Measurements from ENCODE around the gene LZTS3.
"Not testable (repeated sequence)": the region's sequence is repeated elsewhere in the genome, so short reads cannot be mapped to it uniquely, and the experiment has no call there.

The LZTS3 gene

DNA sequence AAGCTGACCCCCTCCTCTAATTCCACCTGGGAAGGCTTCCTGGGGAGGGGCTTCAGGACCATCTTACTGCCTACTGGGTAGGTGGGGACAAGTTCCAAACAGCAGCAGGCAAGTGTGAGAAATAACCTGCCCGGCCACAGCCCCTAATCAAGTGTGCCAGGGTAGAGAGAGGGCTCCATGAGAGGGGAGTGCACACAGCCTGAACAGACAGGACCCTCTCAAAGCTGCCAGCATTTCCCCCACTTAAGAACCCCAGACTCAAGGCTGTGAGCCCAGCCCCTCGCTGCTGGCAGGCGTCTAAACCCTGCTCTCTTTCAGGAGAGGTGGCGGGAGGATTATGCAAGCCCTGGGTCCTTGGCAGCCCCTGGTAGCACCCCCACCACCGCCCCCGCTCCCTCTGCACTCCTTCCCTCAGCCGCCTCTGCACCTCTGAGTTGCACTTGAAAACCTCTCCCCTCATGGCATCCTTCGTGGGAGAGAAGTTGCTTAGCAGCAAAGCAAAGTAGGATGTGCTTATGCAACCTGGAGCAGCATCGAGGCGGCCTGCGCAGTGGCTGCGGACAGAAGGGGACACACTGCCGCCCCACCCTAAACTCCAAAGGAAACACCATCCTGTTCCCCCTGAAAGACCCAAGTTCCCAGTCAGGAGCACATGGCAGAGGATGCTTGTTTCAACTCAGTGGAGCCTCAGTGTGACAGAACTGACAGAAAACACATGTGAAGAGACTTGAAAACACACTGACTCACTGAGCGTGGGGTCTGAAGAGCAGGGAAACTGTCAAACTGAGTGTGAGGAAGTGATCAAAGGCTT, 20.7 kb upstream of the LZTS3 start:
- Mint-ChIP-seq H3K27ac (no peak overlapping the region), H3K27me3 (ENCODE audit: low read depth, poor library complexity) (no peaks in the 10 kb centered on the region), H3K9me3 (no peaks in the 10 kb centered on the region), H3K4me1 (no peaks in the 10 kb centered on the region), H3K4me3 (no peak overlapping the region), H3K36me3 (ENCODE audit: low read depth) (peaks cover 54% of the 10 kb centered on the region)
- DNase-seq: no peak
- TF ChIP-seq, protein P1, sequence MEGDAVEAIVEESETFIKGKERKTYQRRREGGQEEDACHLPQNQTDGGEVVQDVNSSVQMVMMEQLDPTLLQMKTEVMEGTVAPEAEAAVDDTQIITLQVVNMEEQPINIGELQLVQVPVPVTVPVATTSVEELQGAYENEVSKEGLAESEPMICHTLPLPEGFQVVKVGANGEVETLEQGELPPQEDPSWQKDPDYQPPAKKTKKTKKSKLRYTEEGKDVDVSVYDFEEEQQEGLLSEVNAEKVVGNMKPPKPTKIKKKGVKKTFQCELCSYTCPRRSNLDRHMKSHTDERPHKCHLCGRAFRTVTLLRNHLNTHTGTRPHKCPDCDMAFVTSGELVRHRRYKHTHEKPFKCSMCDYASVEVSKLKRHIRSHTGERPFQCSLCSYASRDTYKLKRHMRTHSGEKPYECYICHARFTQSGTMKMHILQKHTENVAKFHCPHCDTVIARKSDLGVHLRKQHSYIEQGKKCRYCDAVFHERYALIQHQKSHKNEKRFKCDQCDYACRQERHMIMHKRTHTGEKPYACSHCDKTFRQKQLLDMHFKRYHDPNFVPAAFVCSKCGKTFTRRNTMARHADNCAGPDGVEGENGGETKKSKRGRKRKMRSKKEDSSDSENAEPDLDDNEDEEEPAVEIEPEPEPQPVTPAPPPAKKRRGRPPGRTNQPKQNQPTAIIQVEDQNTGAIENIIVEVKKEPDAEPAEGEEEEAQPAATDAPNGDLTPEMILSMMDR (IDR thresholded peaks at IDR 0.05): no peak

DNA sequence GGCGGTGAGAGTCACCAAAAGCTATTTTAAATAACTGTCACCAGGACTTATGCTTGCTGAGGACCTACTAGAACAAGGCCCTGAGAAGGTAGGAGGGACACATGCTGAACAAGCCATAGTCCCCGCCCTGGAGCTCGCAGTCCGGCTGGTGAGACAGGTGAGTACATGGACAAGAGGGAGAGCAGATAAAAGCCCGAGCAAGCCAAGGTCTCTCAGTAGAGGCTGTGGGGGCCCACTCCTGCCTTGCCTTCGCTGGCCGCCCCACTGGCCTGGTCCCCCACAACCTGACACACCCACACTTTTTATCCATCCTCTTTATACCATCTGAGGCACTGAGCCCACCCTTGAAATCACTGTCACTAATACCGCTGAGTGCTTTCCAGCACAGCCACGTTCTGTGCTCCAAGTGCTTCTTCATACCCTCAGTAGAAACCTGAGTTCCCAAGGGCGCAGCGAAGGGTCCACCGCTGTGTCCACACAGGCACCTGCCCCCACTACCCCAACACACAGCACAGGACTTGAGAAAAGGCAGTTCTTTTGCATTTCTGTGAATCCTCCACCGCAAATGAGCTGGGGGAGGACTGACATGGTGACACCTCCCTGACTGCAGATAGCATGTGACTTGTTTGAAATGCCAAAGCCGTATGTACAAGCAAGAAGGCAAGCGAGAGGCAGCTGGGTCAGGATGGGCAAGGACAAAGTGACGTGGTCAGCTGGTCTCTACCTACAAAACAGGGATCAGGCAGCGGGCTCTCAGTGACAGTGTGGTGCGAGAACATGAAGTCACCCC, 19.1 kb upstream of the LZTS3 start:
- DNase-seq: no peak
- TF ChIP-seq, protein P1 (IDR thresholded peaks at IDR 0.05): no peak
- Mint-ChIP-seq H3K36me3 (ENCODE audit: low read depth) (peaks cover 46% of the 10 kb centered on the region), H3K4me3 (no peak overlapping the region), H3K27me3 (ENCODE audit: low read depth, poor library complexity) (no peaks in the 10 kb centered on the region), H3K4me1 (no peaks in the 10 kb centered on the region), H3K9me3 (no peaks in the 10 kb centered on the region), H3K27ac (peak overlapping the region; percentile 45)

GRCh38 chr20:3190681-3191111, 17.3 kb upstream of the LZTS3 start:
- TF ChIP-seq, protein P1 (IDR thresholded peaks at IDR 0.05): no peak
- Mint-ChIP-seq H3K27ac (no peak overlapping the region), H3K27me3 (ENCODE audit: low read depth, poor library complexity) (no peaks in the 10 kb centered on the region), H3K36me3 (ENCODE audit: low read depth) (peaks cover 44% of the 10 kb centered on the region), H3K9me3 (no peaks in the 10 kb centered on the region), H3K4me1 (no peaks in the 10 kb centered on the region), H3K4me3 (no peak overlapping the region)
- no peak for DNase-seq

DNA sequence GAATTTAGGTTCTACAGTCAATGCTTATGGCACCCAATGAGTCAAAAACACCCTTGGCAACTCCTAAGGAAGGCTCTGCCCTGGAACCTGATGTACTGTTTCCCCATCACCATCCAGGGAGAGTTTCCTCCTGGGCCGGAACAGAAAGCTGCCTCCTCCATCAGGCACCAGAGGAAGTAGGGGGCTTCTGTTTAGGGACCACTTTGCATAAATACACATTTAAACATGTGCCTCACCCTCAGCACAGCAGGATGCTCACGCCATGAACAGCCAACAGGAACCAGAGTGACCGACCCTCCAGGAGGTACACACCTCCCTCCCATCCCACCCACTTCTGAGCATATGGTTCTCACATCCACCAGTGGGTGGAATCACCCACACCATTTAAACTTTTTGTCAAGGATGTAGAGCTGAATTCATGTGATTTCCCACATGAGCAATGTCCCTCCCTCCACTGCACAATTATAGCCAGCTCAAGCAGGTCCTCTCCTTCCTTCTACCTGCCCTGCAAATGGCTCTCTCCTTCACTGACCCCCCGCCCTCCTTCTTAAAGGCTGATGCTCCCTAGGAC, 16.3 kb upstream of the LZTS3 start:
- Mint-ChIP-seq H3K4me3 (no peak overlapping the region), H3K27me3 (ENCODE audit: low read depth, poor library complexity) (no peaks in the 10 kb centered on the region), H3K4me1 (no peaks in the 10 kb centered on the region)

GRCh38 chr20:3188823-3189413, 15.6 kb upstream of the LZTS3 start:
- TF ChIP-seq, protein P1 (IDR thresholded peaks at IDR 0.05): no peak
- Mint-ChIP-seq H3K36me3 (ENCODE audit: low read depth) (peaks cover 38% of the 10 kb centered on the region), H3K4me1 (no peaks in the 10 kb centered on the region), H3K27me3 (ENCODE audit: low read depth, poor library complexity) (no peaks in the 10 kb centered on the region), H3K4me3 (no peak overlapping the region), H3K27ac (peak overlapping the region; percentile 53), H3K9me3 (no peaks in the 10 kb centered on the region)
- DNase-seq: no peak

More for the DNA sequence above, 16.3 kb upstream of the LZTS3 start:
- Mint-ChIP-seq H3K27ac (peak overlapping the region; percentile 53), H3K9me3 (no peaks in the 10 kb centered on the region), H3K36me3 (ENCODE audit: low read depth) (peaks cover 38% of the 10 kb centered on the region)
- TF ChIP-seq, protein P1 (IDR thresholded peaks at IDR 0.05): no peak
- no peak for DNase-seq

- peaks cover 35% of the 10 kb centered on the region for H3K36me3 Mint-ChIP-seq (ENCODE audit: low read depth)
- H3K4me1 Mint-ChIP-seq; H3K27ac Mint-ChIP-seq; H3K9me3 Mint-ChIP-seq; DNase-seq; H3K4me3 Mint-ChIP-seq; H3K27me3 Mint-ChIP-seq (ENCODE audit: low read depth, poor library complexity): not testable (repeated sequence)
Measured at GRCh38 chr20:3187861-3188260, 14.5 kb upstream of the LZTS3 start.

Measured in nephron progenitor cell (in vitro differentiated cells).